K562 (cell line): ENCODE measurements around the gene LIMS2. TPM values are rescaled to one million over a fixed set of nuclear protein-coding genes. Genes with fewer than 3 reads are reported as not detected.

ENCODE experiments used
- ATAC-seq: fragments of 200-7000 bp; cut with Tn5 transposase; 3 replicates; pipeline ENCODE4 v1.9.1; 2020; ENCODE audit warnings: moderate library complexity
- BruUV-seq: library from RNA; stranded (reverse); fragments of 400-500 nt; replicated peaks from 2 replicates; lab custom pipeline; 2021; lab: Mats Ljungman, UMichigan
- CTCF ChIA-PET: fragments of 300-600 bp; formaldehyde crosslinking; extraction: SDS; loops from one replicate; lab custom pipeline; 2021; ENCODE audit warnings: low intra/inter-chr PET ratio; lab: Yijun Ruan, JAX
- POLR2A ChIA-PET: fragments of 300-600, 350-650 bp; sonication (Branson Sonifier 250); formaldehyde crosslinking; extraction: SDS; loops from one replicate; lab custom pipeline; 2021; ENCODE audit warnings: antibody characterized with exemption, inconsistent platforms; lab: Yijun Ruan, JAX
- DNase-seq, 4 experiments: peaks; one replicate each; pipeline versions ENCODE4 v3.0.0 to v3.0.0-alpha.2; 2011 to 2018; ENCODE audit warnings: low spot score in 3 of 4, mixed read lengths in 3 of 4; ENCODE audit errors: extremely low read depth in 1 of 4
- FAIRE-seq: peaks from 2 replicates; lab custom pipeline; 2011; peaks lifted over from hg19 to GRCh38; lab: Jason Lieb, UNC
- H2AFZ ChIP-seq: 2 replicates; pipeline ENCODE4 v1.6.0; 2011; ENCODE audit warnings: low read depth, low read length, control low read depth, inconsistent platforms
- H3K27ac ChIP-seq: fragments of 200-600 bp; 3 replicates; pipeline ENCODE4 v1.8.0; 2011; ENCODE audit warnings: low read depth, mild to moderate bottlenecking, control low read depth, inconsistent platforms, low read length, moderate library complexity, mixed read lengths; ENCODE audit errors: extremely low read depth
- H3K27me3 ChIP-seq, 2 experiments: fragments of 300-600 bp in 1 of 2; 2 replicates in 1 of 2; 3 replicates in 1 of 2; pipeline versions ENCODE4 v1.6.0 to v1.8.0; 2011; ENCODE audit warnings: inconsistent platforms in 2 of 2, low read length in 2 of 2, mild to moderate bottlenecking in 1 of 2, mixed read lengths in 1 of 2, moderate library complexity in 1 of 2; ENCODE audit not compliant: control insufficient read depth in 2 of 2, insufficient read depth in 2 of 2
- H3K36me3 ChIP-seq: fragments of 300-600 bp; 3 replicates; pipeline ENCODE4 v1.8.0; 2011; ENCODE audit warnings: mild to moderate bottlenecking, low read length, inconsistent platforms; ENCODE audit not compliant: control insufficient read depth, insufficient read depth
- H3K4me1 ChIP-seq, 2 experiments: fragments of 200-600 bp in 1 of 2; replicated peaks in 1 of 2; 2 replicates in 1 of 2; 3 replicates in 1 of 2; pipeline versions ENCODE4 v1.5.1 to v1.8.0; 2011; ENCODE audit warnings: inconsistent platforms in 2 of 2, low read length in 2 of 2, mild to moderate bottlenecking in 1 of 2, mixed read lengths in 1 of 2, moderate library complexity in 1 of 2; ENCODE audit not compliant: control insufficient read depth in 2 of 2, insufficient read depth in 2 of 2
- H3K4me2 ChIP-seq: 2 replicates; pipeline ENCODE4 v1.6.1; 2011; ENCODE audit warnings: low read length, control low read depth, inconsistent platforms, mixed read lengths; ENCODE audit not compliant: insufficient read depth
- H3K4me3 ChIP-seq: fragments of 200-600 bp; sonication (generic), shearing (Covaris generic); 2 replicates; pipeline ENCODE4 v1.5.1; 2016; ENCODE audit warnings: control low read depth, inconsistent platforms
- H3K79me2 ChIP-seq: fragments of 200-600 bp; 3 replicates; pipeline ENCODE4 v1.8.0; 2011; ENCODE audit warnings: low read length, inconsistent platforms; ENCODE audit not compliant: control insufficient read depth, insufficient read depth
- H3K9ac ChIP-seq, 2 experiments: 2 replicates each; pipeline versions ENCODE4 v1.6.0 to v1.6.1; 2011; ENCODE audit warnings: low read depth in 2 of 2, low read length in 2 of 2, control low read depth in 1 of 2, inconsistent platforms in 1 of 2, mild to moderate bottlenecking in 1 of 2, mixed read lengths in 1 of 2; ENCODE audit not compliant: insufficient read depth in 1 of 2
- H3K9me1 ChIP-seq: one replicate; pipeline ENCODE4 v1.6.0; 2011; ENCODE audit warnings: inconsistent platforms, mild to moderate bottlenecking, low read length, moderate library complexity; ENCODE audit not compliant: control insufficient read depth, insufficient read depth
- H3K9me3 ChIP-seq: replicated peaks from 2 replicates; pipeline ENCODE4 v1.5.1; 2011; ENCODE audit warnings: low read depth, low read length, inconsistent platforms; ENCODE audit not compliant: control insufficient read depth, insufficient read depth
- H4K20me1 ChIP-seq: replicated peaks from 2 replicates; pipeline ENCODE4 v1.6.1; 2011; ENCODE audit warnings: low read length, inconsistent platforms, mixed read lengths; ENCODE audit not compliant: control insufficient read depth, insufficient read depth
- BRF1 ChIP-seq: IDR thresholded peaks from 3 replicates; pipeline ENCODE4 v1.6.1; 2011; ENCODE audit warnings: borderline replicate concordance, mild to moderate bottlenecking; ENCODE audit not compliant: insufficient read length; ENCODE audit errors: extremely low read depth
- C11orf30 ChIP-seq: fragments of 450-650 bp; IDR thresholded peaks from 2 replicates; pipeline ENCODE4 v1.6.1; 2016; ENCODE audit warnings: low read depth, mild to moderate bottlenecking
- CEBPB ChIP-seq: fragments of 450-650 bp; IDR thresholded peaks from 2 replicates; pipeline ENCODE4 v1.6.1; 2016; ENCODE audit warnings: missing genetic modification characterization, missing compliant biosample characterization
- CUX1 ChIP-seq: fragments of 200-800 bp; sonication (Bioruptor generic); IDR thresholded peaks from 2 replicates; pipeline ENCODE4 v1.6.1; 2016; ENCODE audit warnings: missing genetic modification characterization, missing compliant biosample characterization
- EP400 ChIP-seq: fragments of 450-650 bp; IDR thresholded peaks from 2 replicates; pipeline ENCODE4 v1.6.1; 2017; ENCODE audit warnings: antibody characterized with exemption, mild to moderate bottlenecking, moderate library complexity
- L3MBTL2 ChIP-seq: fragments of 450-650 bp; IDR thresholded peaks from 2 replicates; pipeline ENCODE4 v1.6.1; 2016; ENCODE audit warnings: mild to moderate bottlenecking, moderate library complexity
- MCM5 ChIP-seq: fragments of 450-650 bp; IDR thresholded peaks from 2 replicates; pipeline ENCODE4 v1.6.1; 2016; ENCODE audit warnings: low read depth
- SMARCC2 ChIP-seq: fragments of 450-650 bp; IDR thresholded peaks from 2 replicates; pipeline ENCODE4 v1.6.1; 2017; ENCODE audit warnings: antibody characterized with exemption, moderate library complexity, mild to moderate bottlenecking, low read depth
- SMC3 ChIP-seq: conservative IDR thresholded peaks from 2 replicates; pipeline ENCODE4 v1.6.1; 2011; ENCODE audit warnings: low read depth, low read length, improper control_type of control experiment; ENCODE audit not compliant: insufficient read depth
- TBP ChIP-seq: optimal IDR thresholded peaks from 2 replicates; pipeline ENCODE3; 2011; ENCODE audit warnings: low read depth, low read length, improper control_type of control experiment
- ZBTB33 ChIP-seq: sonication (generic); formaldehyde crosslinking; IDR thresholded peaks from 2 replicates; pipeline ENCODE4 v1.8.1; 2023; ENCODE audit warnings: mild to moderate bottlenecking, missing genetic modification reagents
- ZNF140 ChIP-seq: fragments of 250-450 bp; sonication (Bioruptor Pico); IDR thresholded peaks from 2 replicates; pipeline ENCODE4 v1.8.0; 2021; ENCODE audit warnings: moderate library complexity, mild to moderate bottlenecking, inconsistent platforms
- ZNF224 ChIP-seq: sonication (generic); formaldehyde crosslinking; IDR thresholded peaks from 2 replicates; pipeline ENCODE4 v1.8.0; 2022; ENCODE audit warnings: mild to moderate bottlenecking, missing genetic modification reagents
- in situ Hi-C: fragments of 300-500 bp; cut with MboI; formaldehyde crosslinking; loops from 4 replicates; pipeline ENCODE4 v1.15.0; 2018; ENCODE audit warnings: inconsistent platforms, mixed read lengths
- intact Hi-C: fragments of 100-400 bp; cut with micrococcal nuclease; formaldehyde crosslinking; loops from 2 replicates; pipeline ENCODE4 v1.14.2; 2022
- polyA plus RNA-seq, 8 experiments: library from polyadenylated mRNA; depleted of rRNA in 4 of 8; stranded (reverse) in 5 of 8; unstranded in 3 of 8; fragments of >200 nt; fragmentation: Nextera tagmentation in 2 of 8; fragmentation: Illumina TruSeq in 1 of 8; extraction: Ambion mirVana in 2 of 8; extraction: Trizol in 1 of 8; gene quantifications; 2 replicates each; pipeline versions ENCODE4 v1.2.1 to v1.2.3, GENCODE V29; 2011 to 2014; ENCODE audit warnings: inconsistent platforms in 1 of 8, missing spikeins in 1 of 8
- total RNA-seq, 7 experiments: library from RNA; depleted of rRNA in 6 of 7; stranded (reverse); fragments of >200 nt in 6 of 7; fragmentation: Illumina TruSeq in 2 of 7; extraction: Trizol in 2 of 7; gene quantifications; 2 replicates each; pipeline versions ENCODE4 v1.2.1 to v1.2.3, GENCODE V29; 2011 to 2021; ENCODE audit warnings: low replicate concordance in 1 of 7
- TF ChIP-seq, protein P1 (sequence below): fragments of 250-450 bp; sonication (Bioruptor Pico); IDR thresholded peaks from 2 replicates; pipeline ENCODE4 v1.9.0; 2021; ENCODE audit warnings: mild to moderate bottlenecking
- TF ChIP-seq, protein P2 (sequence below): fragments of 450-650 bp; IDR thresholded peaks from 2 replicates; pipeline ENCODE4 v1.6.1; 2016; ENCODE audit warnings: low read depth, mild to moderate bottlenecking, moderate library complexity

LIMS2 gene
- total and polyA plus RNA-seq, 9 of the 15 experiments (the other 6 are each of a cell fraction or from before 2014, with no cell fraction given): 0.04 to 0.22 TPM; not detected in 7

GRCh38 chr2:127683757-127684156 is 8.4 kb upstream of the LIMS2 start (continued):
- TF ChIP-seq CEBPB: no peak

- CTCF ChIA-PET: no interaction called here
- H3K4me1 ChIP-seq: peaks cover 0 to 11% of the 10 kb centered on the region in 2 experiments; a peak in 3 of 5 replicates
- no peaks in the 10 kb centered on the region for H3K36me3 ChIP-seq
- intact Hi-C loops (no loop called here), in situ Hi-C loops (no loop called here)
- ATAC-seq (no peak), DNase-seq (no peak), FAIRE-seq (no peak)
- no peak overlapping the region for H3K4me3 ChIP-seq
- BruUV-seq: no TSS peak
- H4K20me1 ChIP-seq: peaks cover 6% of the 10 kb centered on the region; the same call in 1 of the 2 replicates
- H3K27me3 ChIP-seq: peaks cover 24 to 52% of the 10 kb centered on the region in 2 experiments
- H3K9ac ChIP-seq: no peak overlapping the region
- no peak overlapping the region for H3K4me2 ChIP-seq
- no peaks in the 10 kb centered on the region for H3K79me2 ChIP-seq
- H3K27ac ChIP-seq: no peak overlapping the region
- H3K9me1 ChIP-seq: no peaks in the 10 kb centered on the region
- POLR2A ChIA-PET: interaction anchor here (0.6 kb wide), 2 partner anchors 33 to 132 kb away, joined by 4 read pairs; no protein-coding TSS in a partner anchor
- no peaks in the 10 kb centered on the region for H3K9me3 ChIP-seq
- H2AFZ ChIP-seq: no peak overlapping the region
- TF ChIP-seq, protein P1, sequence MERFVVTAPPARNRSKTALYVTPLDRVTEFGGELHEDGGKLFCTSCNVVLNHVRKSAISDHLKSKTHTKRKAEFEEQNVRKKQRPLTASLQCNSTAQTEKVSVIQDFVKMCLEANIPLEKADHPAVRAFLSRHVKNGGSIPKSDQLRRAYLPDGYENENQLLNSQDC: no peak
- TF ChIP-seq BRF1 (no peak), CUX1 (CRISPR knock-in tag) (no peak), SMARCC2 (no peak), ZBTB33 (CRISPR knock-in tag) (no peak), SMC3 (no peak), TBP (no peak), C11orf30 (no peak), ZNF224 (CRISPR knock-in tag) (no peak), L3MBTL2 (no peak), ZNF140 (CRISPR knock-in tag) (no peak), EP400 (no peak), MCM5 (no peak)
- TF ChIP-seq, protein P2, sequence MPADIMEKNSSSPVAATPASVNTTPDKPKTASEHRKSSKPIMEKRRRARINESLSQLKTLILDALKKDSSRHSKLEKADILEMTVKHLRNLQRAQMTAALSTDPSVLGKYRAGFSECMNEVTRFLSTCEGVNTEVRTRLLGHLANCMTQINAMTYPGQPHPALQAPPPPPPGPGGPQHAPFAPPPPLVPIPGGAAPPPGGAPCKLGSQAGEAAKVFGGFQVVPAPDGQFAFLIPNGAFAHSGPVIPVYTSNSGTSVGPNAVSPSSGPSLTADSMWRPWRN: no peak
These were observed 7.7 kb upstream of the LIMS2 start for GRCh38 chr2:127683056-127683455.
